Activated T-helper 9 cell treated with anti-CD3 and anti-CD28 coated beads, Interleukin-2, amount 50 U/mL, for 16 hours (primary cell): ENCODE data around the gene PIGQ.

Experiments
- DNase-seq: peaks from one replicate; pipeline ENCODE4 v3.0.0-alpha.2; 2020; ENCODE audit warnings: low read depth

Gene PIGQ

GRCh38 chr16:555528-556473 is 14.0 kb upstream of the PIGQ start:
- no peak for DNase-seq

GRCh38 chr16:556474-557173 is 13.1 kb upstream of the PIGQ start:
- no peak for DNase-seq

GRCh38 chr16:557463-558297 is 12.1 kb upstream of the PIGQ start:
- no peak for DNase-seq

- no peak for DNase-seq
Measured at GRCh38 chr16:558298-559020, 11.3 kb upstream of the PIGQ start.

- no peak for DNase-seq
Measured at GRCh38 chr16:559021-559380, 10.8 kb upstream of the PIGQ start.

GRCh38 chr16:559411-560203 is 10.2 kb upstream of the PIGQ start:
- DNase-seq = no peak

GRCh38 chr16:560204-560700 is 9.5 kb upstream of the PIGQ start, which contains the start of gene PRR35:
Gene PRR35 (plus strand): TSS chr16:560394. CDS start chr16:563295, 2,901 bp downstream.
- DNase-seq = no peak

- no peak for DNase-seq
Measured at GRCh38 chr16:560701-561412, 8.9 kb upstream of the PIGQ start.

- DNase-seq = no peak
Measured at GRCh38 chr16:561413-561794, 8.4 kb upstream of the PIGQ start.

- DNase-seq = no peak
Measured at GRCh38 chr16:561957-562938, 7.5 kb upstream of the PIGQ start.

- no peak for DNase-seq
Measured at GRCh38 chr16:563072-563644, 6.6 kb upstream of the PIGQ start.

GRCh38 chr16:564690-565418 is 4.9 kb upstream of the PIGQ start:
- no peak for DNase-seq

- no peak for DNase-seq
Measured at GRCh38 chr16:565419-566330, 4.1 kb upstream of the PIGQ start.

- DNase-seq = peak; percentile 18
Measured at GRCh38 chr16:566475-567372, 3.0 kb upstream of the PIGQ start, which contains the start of gene NHLRC4. Gene NHLRC4 (plus strand): TSS chr16:567005. CDS start chr16:568048, 1,043 bp downstream.
